GM08714 (cell line): Measurements from ENCODE around the gene ROBO1.

Experiments
- H3K4me3 ChIP-seq: fragments of 200-500 bp; sonication (Bioruptor generic); 2 replicates; pipeline ENCODE4 v1.5.1; 2014; ENCODE audit warnings: mild to moderate bottlenecking, low read length, inconsistent platforms
- ZNF274 ChIP-seq: IDR thresholded peaks from 2 replicates; pipeline ENCODE4 v1.6.1; 2012; ENCODE audit warnings: mild to moderate bottlenecking, low read depth, low read length

ROBO1 gene

DNA sequence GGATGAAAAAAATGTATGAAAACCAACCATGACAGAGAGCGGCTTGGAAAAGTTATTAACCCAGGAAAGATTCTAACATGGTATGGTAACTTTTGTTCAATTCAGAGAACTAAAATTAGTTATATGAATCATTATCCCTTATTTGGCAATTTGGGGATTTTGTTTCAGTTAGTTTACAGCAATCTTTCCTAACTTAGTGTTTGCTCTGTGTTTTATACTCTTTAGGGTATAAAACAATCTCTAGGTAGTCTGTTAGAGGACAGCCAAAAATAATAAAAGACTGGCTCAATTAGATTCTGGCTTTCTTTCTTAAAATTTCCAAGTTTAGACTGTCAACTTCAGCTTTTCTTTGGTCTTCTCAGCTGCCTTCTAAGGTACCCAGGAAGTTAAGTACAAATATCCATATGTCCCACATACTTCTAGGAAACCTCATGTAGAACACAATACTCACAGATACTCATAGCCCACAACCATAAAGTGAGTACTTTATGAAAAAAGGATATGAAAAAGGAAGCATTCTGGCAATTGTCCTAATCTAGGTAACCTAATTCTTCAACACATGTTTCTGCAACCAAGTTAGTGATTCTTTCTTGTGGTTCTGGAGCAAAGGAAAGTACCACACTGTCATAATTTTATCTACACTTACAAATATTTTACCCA lies 849.3 kb downstream of the ROBO1 start:
- no peak for TF ChIP-seq ZNF274
- no peak overlapping the region for H3K4me3 ChIP-seq

DNA sequence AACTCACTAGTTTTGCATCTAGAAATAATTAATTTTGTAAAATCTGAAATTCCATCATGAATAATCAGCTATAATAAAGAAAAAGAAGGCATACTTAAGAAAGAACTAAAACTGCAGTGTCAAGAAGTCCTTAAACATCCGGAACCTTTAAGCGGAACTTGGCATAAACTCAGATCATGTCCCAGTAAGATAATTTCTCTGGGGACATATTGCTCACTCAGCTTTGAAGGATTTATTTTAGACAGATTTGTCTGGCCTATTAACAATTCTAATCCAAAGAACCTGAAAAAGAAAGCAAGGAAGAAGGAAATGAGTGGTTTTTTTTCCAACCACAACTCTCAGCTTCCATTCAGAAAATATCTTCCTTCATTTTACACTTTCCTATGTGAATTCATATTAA lies 850.3 kb downstream of the ROBO1 start:
- TF ChIP-seq ZNF274 = no peak
- no peak overlapping the region for H3K4me3 ChIP-seq

DNA sequence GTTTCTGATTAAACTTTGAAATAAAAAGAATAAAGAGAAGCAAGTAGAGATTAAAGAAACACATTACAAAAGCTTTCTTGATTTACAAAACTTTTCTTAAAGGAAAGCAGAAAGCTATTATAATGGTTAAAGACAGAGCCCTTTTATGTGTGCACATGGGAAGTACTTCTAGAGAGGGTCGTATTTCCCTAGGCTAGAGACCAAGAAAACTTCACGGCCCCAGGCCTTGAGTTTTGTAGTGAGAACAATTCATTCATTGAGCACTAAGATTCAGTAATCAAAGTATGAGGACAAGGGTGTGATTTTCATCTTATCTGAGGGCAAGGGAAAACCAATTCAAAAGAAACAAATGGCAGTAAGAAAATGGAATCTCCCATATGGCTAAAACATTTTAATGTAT lies 854.1 kb downstream of the ROBO1 start:
- no peak for TF ChIP-seq ZNF274
- no peak overlapping the region for H3K4me3 ChIP-seq

DNA sequence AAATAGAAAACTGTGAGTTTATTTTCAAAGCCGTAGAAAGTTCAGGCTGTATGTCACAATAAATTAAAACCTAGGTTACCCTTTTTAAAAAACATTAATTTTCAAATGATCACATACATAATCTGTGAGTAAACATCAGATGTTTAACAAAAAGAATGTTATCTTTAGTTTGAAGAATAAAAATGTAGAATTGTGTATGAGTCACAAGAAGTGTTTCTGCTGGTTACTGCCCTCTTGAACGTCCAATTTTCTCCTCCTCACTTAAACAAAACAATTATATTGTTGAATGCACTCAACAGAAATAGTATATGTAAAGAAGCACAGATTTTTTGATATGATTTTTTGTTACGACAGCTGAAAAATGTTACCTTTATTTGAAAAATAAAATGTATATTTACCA lies 855.1 kb downstream of the ROBO1 start:
- no peak for TF ChIP-seq ZNF274
- H3K4me3 ChIP-seq = no peak overlapping the region

DNA sequence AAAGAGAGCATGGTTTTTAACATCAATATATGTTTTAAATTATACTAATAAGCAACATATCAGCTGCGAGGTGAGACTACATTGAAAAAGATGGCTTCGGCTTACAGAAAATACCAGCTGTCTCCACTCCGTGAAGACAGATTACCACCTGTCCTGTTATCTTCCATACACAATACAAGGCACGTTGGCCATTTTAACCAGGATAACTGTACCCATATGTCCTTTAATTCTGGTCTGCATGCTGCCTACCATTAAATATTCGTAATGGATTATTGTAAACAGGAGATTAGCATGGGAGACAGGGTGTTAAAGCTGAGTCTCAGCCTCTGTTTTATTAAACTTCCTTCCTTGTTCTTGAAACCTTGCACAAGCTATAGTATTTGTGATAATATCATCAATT lies 855.5 kb downstream of the ROBO1 start:
- no peak for TF ChIP-seq ZNF274
- no peak overlapping the region for H3K4me3 ChIP-seq

DNA sequence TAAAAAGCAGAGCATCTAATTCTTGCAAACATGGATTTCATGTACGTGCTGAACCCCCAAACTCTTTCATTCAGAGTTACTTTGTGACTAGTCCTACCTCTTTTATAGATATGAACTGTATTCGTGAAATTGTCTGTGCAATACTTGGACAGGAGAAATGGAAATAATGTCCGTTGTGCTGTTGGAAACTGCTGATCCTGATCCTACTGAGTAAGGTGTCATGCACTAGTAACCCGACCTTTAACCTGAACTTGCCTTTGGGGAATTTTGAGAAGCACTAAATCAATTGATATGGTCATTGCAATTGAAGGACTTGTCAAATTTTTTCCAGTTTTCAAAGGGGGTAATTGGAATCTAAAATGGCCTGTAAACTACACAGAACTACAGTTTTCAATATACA lies 856.4 kb downstream of the ROBO1 start:
- H3K4me3 ChIP-seq = no peak overlapping the region
- TF ChIP-seq ZNF274 = no peak

DNA sequence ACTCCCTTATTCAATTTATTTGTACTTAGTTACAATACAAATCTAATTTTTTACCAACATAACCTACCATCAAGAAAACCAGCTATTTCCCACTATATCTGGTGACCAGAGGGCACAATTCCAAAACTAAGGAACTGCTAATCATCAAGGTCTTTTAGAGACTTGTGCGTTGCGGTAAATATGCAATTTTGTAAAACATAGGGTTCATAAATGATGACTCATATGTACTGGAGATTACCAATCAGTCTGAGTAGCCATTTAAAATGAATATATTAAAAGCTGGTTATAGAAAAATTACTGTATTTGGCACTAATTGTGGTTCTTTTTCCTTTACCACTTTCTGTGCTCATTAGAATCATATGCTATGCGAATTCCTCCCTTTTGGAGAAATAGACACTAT lies 859.6 kb downstream of the ROBO1 start:
- H3K4me3 ChIP-seq = no peak overlapping the region
- TF ChIP-seq ZNF274 = no peak

DNA sequence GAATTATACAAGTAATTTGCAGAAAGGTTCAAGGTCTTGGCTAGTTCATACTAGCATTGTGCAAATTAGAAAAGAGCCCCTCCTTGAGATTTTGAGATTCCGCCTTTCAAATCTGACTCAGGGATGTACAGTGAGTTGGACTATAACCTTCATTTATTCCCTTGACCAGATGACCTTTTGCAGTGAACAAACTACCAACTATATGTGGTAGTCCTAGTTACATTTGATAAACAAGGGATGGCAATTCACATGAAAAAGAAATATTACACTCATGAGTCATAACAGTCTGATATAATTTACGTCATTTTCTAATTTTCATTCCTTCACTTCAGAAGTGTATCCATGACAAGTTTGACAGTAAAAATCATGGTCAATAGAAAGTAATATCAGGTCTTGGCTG lies 860.4 kb downstream of the ROBO1 start:
- TF ChIP-seq ZNF274 = no peak
- H3K4me3 ChIP-seq = no peak overlapping the region

DNA sequence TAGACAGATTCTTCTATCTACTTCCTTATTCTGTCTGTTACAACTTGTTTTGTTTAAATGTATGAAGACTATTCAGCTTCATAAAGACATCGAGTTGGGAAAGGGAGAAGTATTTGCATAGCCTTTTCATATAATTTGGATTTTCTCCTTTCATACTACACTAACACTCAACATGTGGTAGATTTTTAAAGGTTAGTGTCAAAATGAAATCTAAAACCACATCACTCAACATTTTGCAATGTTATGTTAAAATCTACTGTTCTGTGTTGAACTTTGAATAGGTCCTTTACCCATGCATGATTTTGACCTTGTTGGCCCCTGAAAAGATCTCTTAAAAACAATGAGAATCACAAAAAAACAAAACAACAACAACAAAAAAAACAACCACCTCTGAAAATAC lies 860.9 kb downstream of the ROBO1 start:
- no peak overlapping the region for H3K4me3 ChIP-seq

DNA sequence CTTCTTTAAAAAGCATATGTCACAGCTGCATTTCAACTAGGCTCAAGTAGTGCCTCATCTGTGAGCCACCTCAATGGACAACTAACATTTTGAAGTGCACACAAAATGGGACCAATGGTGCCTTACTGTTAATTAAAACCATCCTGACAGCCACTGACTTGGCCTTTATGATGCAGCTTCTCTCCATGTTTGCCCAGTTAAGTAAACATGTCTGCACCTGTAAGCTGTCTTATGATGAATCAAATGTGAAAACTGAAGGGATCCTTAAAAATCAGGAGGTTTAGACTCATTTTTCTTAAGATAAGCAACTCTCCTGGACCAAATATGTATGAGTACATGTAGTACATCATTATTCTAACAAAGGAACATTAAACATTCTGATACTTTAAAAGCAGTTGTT lies 861.6 kb downstream of the ROBO1 start:
- no peak overlapping the region for H3K4me3 ChIP-seq
- TF ChIP-seq ZNF274 = no peak

More for the DNA sequence above, 860.9 kb downstream of the ROBO1 start:
- no peak for TF ChIP-seq ZNF274

DNA sequence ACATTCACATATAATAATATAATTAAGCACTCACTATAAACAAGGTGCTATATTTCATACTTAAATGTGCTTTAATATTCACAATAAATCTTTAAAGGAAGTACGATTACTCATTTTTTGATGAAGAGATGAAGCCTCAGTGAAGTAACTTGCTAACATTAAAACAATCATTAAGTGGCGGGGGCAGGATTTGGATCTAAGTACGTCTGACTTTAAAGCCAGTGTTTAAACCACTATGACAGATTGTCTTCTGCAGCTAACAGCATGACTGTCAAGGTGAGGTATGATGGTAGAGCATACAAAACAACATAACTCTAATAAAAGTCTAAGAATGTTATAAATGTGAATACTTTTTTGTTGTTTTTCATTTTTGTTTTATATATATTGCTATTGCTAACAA lies 862.1 kb downstream of the ROBO1 start:
- no peak for TF ChIP-seq ZNF274
- H3K4me3 ChIP-seq = no peak overlapping the region

DNA sequence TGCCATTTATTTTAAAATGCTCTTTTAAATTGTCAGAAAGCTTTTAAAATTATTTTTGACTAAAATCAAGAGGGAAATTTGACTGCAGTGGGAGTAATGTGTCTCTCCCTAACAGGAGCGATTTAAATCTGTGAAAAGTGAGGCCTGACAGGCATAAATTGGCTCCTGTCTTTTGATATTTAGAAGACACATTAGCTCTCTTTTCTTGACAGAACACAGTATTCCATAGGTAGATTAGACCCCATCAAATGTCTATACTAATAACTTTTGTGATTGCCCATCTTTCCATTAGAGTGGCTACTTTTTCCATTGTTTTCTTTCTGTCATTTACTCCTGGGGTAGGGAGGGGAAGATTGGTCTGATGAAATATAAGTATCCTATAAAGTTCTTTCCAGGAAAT lies 866.3 kb downstream of the ROBO1 start:
- no peak overlapping the region for H3K4me3 ChIP-seq
- no peak for TF ChIP-seq ZNF274

DNA sequence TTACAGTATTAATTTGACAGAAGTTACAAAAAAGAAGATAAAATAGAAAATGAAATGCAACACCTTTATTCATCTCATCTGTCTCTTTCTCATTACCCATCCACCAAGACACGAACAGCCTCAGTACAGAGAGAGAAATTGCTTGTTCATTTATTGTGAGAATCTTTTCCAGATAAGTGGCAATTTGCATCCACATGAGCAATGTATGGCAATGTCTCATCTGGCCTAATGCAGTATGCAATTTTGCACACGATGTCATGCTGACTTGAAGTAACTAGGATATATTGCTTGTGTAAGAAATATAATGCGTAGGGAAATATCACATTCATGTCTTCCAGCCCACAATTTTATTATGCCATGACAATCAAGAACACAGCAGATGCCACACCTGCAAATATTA lies 866.9 kb downstream of the ROBO1 start:
- TF ChIP-seq ZNF274 = no peak
- H3K4me3 ChIP-seq = no peak overlapping the region

DNA sequence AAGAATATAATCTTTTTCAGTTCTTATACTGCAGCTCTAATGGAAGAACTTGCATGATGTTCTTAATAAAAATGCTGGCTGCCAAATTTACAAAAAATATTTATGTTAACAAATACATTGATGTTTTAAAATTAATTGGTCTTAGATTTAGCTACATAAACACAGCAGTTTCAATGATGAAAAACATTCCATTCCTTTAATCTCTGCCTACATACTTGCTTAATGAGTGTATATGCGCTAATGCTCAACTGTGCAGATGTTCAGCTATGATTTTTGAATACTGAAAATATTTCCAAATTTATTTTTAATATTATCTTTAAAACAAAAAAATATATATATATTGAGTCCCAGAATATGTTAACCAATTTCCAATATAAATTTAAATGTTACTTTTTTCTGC lies 867.4 kb downstream of the ROBO1 start:
- H3K4me3 ChIP-seq = no peak overlapping the region
- TF ChIP-seq ZNF274 = no peak

DNA sequence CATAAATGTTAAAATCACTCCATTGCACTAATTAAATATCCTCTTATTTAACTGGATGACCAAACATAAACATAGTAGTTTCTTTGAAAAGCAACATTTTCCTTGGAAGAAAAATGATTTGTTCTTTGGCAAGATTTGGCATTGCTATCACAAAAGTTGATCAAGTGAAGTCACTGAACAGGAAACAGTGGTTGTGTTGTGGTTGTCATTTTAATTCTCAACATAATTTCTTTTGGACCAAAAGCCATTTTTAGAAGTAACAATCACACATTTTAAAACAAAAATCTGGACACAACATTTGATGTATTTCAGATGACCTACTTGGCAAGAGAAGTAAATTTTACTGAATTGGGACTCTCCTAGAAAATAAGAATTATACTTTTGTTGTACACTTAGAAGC lies 872.3 kb downstream of the ROBO1 start:
- TF ChIP-seq ZNF274 = no peak
- no peak overlapping the region for H3K4me3 ChIP-seq

DNA sequence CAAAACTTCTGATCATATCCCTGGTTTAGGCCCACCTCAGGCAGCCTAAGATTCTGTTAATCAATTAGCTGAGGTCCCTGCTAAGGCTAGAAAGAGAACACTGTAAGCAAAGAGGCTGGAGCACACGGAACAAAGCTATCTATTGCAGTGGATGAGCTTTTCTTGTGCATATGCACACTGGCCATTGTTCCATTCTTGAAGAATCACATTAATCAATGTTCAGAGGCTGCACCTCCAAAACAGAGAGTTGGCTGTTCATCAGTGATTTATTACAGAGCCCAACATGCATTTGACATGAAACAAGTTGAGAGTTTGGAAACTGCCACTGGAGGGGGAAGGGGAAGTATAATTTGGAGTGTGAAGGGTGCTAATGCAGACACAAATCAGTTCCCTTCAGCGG lies 873.0 kb downstream of the ROBO1 start:
- no peak overlapping the region for H3K4me3 ChIP-seq
- no peak for TF ChIP-seq ZNF274
